ENCODE data around the gene LRP4.

The LRP4 gene, protein sequence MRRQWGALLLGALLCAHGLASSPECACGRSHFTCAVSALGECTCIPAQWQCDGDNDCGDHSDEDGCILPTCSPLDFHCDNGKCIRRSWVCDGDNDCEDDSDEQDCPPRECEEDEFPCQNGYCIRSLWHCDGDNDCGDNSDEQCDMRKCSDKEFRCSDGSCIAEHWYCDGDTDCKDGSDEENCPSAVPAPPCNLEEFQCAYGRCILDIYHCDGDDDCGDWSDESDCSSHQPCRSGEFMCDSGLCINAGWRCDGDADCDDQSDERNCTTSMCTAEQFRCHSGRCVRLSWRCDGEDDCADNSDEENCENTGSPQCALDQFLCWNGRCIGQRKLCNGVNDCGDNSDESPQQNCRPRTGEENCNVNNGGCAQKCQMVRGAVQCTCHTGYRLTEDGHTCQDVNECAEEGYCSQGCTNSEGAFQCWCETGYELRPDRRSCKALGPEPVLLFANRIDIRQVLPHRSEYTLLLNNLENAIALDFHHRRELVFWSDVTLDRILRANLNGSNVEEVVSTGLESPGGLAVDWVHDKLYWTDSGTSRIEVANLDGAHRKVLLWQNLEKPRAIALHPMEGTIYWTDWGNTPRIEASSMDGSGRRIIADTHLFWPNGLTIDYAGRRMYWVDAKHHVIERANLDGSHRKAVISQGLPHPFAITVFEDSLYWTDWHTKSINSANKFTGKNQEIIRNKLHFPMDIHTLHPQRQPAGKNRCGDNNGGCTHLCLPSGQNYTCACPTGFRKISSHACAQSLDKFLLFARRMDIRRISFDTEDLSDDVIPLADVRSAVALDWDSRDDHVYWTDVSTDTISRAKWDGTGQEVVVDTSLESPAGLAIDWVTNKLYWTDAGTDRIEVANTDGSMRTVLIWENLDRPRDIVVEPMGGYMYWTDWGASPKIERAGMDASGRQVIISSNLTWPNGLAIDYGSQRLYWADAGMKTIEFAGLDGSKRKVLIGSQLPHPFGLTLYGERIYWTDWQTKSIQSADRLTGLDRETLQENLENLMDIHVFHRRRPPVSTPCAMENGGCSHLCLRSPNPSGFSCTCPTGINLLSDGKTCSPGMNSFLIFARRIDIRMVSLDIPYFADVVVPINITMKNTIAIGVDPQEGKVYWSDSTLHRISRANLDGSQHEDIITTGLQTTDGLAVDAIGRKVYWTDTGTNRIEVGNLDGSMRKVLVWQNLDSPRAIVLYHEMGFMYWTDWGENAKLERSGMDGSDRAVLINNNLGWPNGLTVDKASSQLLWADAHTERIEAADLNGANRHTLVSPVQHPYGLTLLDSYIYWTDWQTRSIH (N-terminal part only)

DNA sequence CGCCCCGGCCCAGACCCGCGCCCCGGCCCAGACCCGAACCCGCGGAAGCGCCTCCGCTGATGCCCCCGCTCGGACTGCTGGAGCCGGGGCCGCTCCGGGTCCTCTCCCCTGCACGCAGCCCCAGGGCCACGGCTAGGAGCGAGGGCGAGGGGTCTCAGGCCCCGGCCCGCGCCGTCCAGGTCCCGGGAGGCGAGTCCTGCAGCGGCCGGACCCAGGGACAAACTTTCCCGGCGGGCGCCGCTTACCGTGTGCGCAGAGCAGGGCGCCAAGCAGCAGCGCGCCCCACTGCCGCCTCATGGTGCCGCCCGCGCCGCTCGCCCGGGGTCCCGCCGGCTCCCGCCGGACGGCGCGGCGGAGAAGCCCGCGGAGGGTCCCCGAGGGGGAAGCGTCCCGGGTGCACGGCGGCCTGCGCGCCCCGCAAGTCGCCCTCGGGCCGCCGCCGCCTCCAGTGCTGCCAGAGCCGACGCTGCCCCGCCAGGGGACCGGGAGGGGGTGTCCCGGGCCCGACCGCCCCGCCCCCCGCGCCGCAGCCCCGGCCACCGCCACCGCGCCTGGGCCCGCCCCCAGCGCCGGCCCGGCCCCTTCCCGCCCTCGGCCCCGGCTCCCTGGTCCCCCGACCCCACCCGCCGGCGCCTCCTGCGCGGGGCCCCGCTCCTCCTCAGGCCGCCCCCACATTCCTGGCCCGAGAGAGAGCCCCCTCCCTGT lies at the start of gene LRP4:
LRP4 (minus strand) TSS at position 468 of the 705 bp plus-strand sequence; CDS start at position 297, 171 bp downstream.
- TF ChIP-seq, protein P1, sequence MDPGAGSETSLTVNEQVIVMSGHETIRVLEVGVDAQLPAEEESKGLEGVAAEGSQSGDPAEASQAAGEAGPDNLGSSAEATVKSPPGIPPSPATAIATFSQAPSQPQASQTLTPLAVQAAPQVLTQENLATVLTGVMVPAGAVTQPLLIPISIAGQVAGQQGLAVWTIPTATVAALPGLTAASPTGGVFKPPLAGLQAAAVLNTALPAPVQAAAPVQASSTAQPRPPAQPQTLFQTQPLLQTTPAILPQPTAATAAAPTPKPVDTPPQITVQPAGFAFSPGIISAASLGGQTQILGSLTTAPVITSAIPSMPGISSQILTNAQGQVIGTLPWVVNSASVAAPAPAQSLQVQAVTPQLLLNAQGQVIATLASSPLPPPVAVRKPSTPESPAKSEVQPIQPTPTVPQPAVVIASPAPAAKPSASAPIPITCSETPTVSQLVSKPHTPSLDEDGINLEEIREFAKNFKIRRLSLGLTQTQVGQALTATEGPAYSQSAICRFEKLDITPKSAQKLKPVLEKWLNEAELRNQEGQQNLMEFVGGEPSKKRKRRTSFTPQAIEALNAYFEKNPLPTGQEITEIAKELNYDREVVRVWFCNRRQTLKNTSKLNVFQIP (CRISPR knock-in tag; IDR thresholded peaks at IDR 0.05; ENCODE audit: borderline replicate concordance, low read depth) = no peak
- TF ChIP-seq CSDC2 (CRISPR knock-in tag; IDR thresholded peaks at IDR 0.05) (no peak), ZNF565 (CRISPR knock-in tag; conservative IDR thresholded peaks at IDR 0.05; ENCODE audit: low read depth) (no peak), OSR1 (CRISPR knock-in tag; IDR thresholded peaks at IDR 0.05) (no peak), ZNF8 (CRISPR knock-in tag; IDR thresholded peaks at IDR 0.05) (no peak), GLIS3 (CRISPR knock-in tag; IDR thresholded peaks at IDR 0.05) (no peak), PPARA (CRISPR knock-in tag; IDR thresholded peaks at IDR 0.05; ENCODE audit: borderline replicate concordance) (no peak), ZNF70 (CRISPR knock-in tag; IDR thresholded peaks at IDR 0.05) (no peak), ZFP30 (CRISPR knock-in tag; IDR thresholded peaks at IDR 0.05) (no peak), ESRRG (CRISPR knock-in tag; IDR thresholded peaks at IDR 0.05) (no peak), BACH2 (CRISPR knock-in tag; IDR thresholded peaks at IDR 0.05; ENCODE audit: borderline replicate concordance) (no peak), ZFP3 (CRISPR knock-in tag; IDR thresholded peaks at IDR 0.05) (no peak), RARB (CRISPR knock-in tag; IDR thresholded peaks at IDR 0.05) (no peak), TCF4 (CRISPR knock-in tag; IDR thresholded peaks at IDR 0.05; ENCODE audit: borderline replicate concordance) (no peak), ISL1 (CRISPR knock-in tag; IDR thresholded peaks at IDR 0.05) (no peak)
- TF ChIP-seq, protein P2, sequence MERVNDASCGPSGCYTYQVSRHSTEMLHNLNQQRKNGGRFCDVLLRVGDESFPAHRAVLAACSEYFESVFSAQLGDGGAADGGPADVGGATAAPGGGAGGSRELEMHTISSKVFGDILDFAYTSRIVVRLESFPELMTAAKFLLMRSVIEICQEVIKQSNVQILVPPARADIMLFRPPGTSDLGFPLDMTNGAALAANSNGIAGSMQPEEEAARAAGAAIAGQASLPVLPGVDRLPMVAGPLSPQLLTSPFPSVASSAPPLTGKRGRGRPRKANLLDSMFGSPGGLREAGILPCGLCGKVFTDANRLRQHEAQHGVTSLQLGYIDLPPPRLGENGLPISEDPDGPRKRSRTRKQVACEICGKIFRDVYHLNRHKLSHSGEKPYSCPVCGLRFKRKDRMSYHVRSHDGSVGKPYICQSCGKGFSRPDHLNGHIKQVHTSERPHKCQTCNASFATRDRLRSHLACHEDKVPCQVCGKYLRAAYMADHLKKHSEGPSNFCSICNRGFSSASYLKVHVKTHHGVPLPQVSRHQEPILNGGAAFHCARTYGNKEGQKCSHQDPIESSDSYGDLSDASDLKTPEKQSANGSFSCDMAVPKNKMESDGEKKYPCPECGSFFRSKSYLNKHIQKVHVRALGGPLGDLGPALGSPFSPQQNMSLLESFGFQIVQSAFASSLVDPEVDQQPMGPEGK (CRISPR knock-in tag; IDR thresholded peaks at IDR 0.05; ENCODE audit: borderline replicate concordance) = no peak
- TF ChIP-seq, protein P3, sequence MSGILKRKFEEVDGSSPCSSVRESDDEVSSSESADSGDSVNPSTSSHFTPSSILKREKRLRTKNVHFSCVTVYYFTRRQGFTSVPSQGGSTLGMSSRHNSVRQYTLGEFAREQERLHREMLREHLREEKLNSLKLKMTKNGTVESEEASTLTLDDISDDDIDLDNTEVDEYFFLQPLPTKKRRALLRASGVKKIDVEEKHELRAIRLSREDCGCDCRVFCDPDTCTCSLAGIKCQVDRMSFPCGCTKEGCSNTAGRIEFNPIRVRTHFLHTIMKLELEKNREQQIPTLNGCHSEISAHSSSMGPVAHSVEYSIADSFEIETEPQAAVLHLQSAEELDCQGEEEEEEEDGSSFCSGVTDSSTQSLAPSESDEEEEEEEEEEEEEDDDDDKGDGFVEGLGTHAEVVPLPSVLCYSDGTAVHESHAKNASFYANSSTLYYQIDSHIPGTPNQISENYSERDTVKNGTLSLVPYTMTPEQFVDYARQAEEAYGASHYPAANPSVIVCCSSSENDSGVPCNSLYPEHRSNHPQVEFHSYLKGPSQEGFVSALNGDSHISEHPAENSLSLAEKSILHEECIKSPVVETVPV (CRISPR knock-in tag; IDR thresholded peaks at IDR 0.05) = no peak
- TF ChIP-seq, protein P4, sequence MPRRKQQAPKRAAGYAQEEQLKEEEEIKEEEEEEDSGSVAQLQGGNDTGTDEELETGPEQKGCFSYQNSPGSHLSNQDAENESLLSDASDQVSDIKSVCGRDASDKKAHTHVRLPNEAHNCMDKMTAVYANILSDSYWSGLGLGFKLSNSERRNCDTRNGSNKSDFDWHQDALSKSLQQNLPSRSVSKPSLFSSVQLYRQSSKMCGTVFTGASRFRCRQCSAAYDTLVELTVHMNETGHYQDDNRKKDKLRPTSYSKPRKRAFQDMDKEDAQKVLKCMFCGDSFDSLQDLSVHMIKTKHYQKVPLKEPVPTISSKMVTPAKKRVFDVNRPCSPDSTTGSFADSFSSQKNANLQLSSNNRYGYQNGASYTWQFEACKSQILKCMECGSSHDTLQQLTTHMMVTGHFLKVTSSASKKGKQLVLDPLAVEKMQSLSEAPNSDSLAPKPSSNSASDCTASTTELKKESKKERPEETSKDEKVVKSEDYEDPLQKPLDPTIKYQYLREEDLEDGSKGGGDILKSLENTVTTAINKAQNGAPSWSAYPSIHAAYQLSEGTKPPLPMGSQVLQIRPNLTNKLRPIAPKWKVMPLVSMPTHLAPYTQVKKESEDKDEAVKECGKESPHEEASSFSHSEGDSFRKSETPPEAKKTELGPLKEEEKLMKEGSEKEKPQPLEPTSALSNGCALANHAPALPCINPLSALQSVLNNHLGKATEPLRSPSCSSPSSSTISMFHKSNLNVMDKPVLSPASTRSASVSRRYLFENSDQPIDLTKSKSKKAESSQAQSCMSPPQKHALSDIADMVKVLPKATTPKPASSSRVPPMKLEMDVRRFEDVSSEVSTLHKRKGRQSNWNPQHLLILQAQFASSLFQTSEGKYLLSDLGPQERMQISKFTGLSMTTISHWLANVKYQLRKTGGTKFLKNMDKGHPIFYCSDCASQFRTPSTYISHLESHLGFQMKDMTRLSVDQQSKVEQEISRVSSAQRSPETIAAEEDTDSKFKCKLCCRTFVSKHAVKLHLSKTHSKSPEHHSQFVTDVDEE (CRISPR knock-in tag; IDR thresholded peaks at IDR 0.05) = no peak
- TF ChIP-seq, protein P5, sequence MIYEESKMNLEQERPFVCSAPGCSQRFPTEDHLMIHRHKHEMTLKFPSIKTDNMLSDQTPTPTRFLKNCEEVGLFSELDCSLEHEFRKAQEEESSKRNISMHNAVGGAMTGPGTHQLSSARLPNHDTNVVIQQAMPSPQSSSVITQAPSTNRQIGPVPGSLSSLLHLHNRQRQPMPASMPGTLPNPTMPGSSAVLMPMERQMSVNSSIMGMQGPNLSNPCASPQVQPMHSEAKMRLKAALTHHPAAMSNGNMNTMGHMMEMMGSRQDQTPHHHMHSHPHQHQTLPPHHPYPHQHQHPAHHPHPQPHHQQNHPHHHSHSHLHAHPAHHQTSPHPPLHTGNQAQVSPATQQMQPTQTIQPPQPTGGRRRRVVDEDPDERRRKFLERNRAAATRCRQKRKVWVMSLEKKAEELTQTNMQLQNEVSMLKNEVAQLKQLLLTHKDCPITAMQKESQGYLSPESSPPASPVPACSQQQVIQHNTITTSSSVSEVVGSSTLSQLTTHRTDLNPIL (CRISPR knock-in tag; IDR thresholded peaks at IDR 0.05; ENCODE audit: low read depth) = no peak
- ATAC-seq = peak; percentile 30
